GM12875 (cell line): ENCODE results near the gene SOX12.
"Not testable (repeated sequence)": the region's sequence is repeated elsewhere in the genome, so short reads cannot be mapped to it uniquely, and the experiment has no call there.

ENCODE experiments used
- H3K4me3 ChIP-seq: one replicate; pipeline ENCODE4 v1.5.1; 2011; ENCODE audit warnings: low read depth, low read length, control low read depth
- CTCF ChIP-seq: IDR thresholded peaks from 2 replicates; pipeline ENCODE4 v1.5.1; 2011; ENCODE audit warnings: low read depth, mild to moderate bottlenecking, control low read depth, inconsistent platforms, low read length, moderate library complexity, borderline replicate concordance; ENCODE audit not compliant: insufficient read depth

Gene SOX12

GRCh38 chr20:328975-329695, 3.8 kb downstream of the SOX12 start:
- TF ChIP-seq CTCF = no peak
- H3K4me3 ChIP-seq = no peak overlapping the region

GRCh38 chr20:329851-330232, 4.5 kb downstream of the SOX12 start:
- TF ChIP-seq CTCF = no peak
- H3K4me3 ChIP-seq = no peak overlapping the region

GRCh38 chr20:330233-331149, 5.1 kb downstream of the SOX12 start:
- no peak overlapping the region for H3K4me3 ChIP-seq
- TF ChIP-seq CTCF = peak; percentile 89

GRCh38 chr20:334578-334977, 9.2 kb downstream of the SOX12 start:
- TF ChIP-seq CTCF = no peak
- H3K4me3 ChIP-seq = no peak overlapping the region

- not testable (repeated sequence) for H3K4me3 ChIP-seq
Measured at GRCh38 chr20:336040-336439, 10.7 kb downstream of the SOX12 start.

GRCh38 chr20:341682-342081, 16.3 kb downstream of the SOX12 start:
- TF ChIP-seq CTCF = no peak
- no peak overlapping the region for H3K4me3 ChIP-seq

- H3K4me3 ChIP-seq = no peak overlapping the region
- no peak for TF ChIP-seq CTCF
Measured at GRCh38 chr20:343107-343506, 17.8 kb downstream of the SOX12 start.
